GM23338 (cell line): ENCODE measurements around the gene ECT2.

Experiments
- CREB1 ChIP-seq: fragments of 250-450 bp; sonication (Bioruptor Pico); IDR thresholded peaks from 2 replicates; pipeline ENCODE4 v1.5.0; 2020; ENCODE audit warnings: low read depth, mild to moderate bottlenecking, moderate library complexity
- TF ChIP-seq, protein P1 (sequence below), 2 experiments: fragments of 200-600 bp in 1 of 2; sonication (generic) in 1 of 2; conservative IDR thresholded peaks; 2 replicates each; pipeline versions ENCODE4 v1.5.1 to v1.6.1; 2016 to 2017; ENCODE audit warnings: antibody characterized with exemption in 2 of 2, low read depth in 2 of 2, mild to moderate bottlenecking in 2 of 2, moderate library complexity in 1 of 2
- TF ChIP-seq, protein P2 (sequence below): IDR thresholded peaks from one replicate; pipeline ENCODE4 v1.6.1; 2018; ENCODE audit warnings: antibody characterized with exemption; ENCODE audit not compliant: unreplicated experiment
- TF ChIP-seq, protein P3 (sequence below): IDR thresholded peaks from 2 replicates; pipeline ENCODE4 v1.6.1; 2016; ENCODE audit warnings: antibody characterized with exemption

GRCh38 chr3:172832983-172833382, 82.5 kb downstream of the ECT2 start:
- TF ChIP-seq, protein P1, sequence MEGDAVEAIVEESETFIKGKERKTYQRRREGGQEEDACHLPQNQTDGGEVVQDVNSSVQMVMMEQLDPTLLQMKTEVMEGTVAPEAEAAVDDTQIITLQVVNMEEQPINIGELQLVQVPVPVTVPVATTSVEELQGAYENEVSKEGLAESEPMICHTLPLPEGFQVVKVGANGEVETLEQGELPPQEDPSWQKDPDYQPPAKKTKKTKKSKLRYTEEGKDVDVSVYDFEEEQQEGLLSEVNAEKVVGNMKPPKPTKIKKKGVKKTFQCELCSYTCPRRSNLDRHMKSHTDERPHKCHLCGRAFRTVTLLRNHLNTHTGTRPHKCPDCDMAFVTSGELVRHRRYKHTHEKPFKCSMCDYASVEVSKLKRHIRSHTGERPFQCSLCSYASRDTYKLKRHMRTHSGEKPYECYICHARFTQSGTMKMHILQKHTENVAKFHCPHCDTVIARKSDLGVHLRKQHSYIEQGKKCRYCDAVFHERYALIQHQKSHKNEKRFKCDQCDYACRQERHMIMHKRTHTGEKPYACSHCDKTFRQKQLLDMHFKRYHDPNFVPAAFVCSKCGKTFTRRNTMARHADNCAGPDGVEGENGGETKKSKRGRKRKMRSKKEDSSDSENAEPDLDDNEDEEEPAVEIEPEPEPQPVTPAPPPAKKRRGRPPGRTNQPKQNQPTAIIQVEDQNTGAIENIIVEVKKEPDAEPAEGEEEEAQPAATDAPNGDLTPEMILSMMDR (conservative IDR thresholded peaks at IDR 0.05; ENCODE audit: low read depth in 2 of 2): no peak
- TF ChIP-seq, protein P2, sequence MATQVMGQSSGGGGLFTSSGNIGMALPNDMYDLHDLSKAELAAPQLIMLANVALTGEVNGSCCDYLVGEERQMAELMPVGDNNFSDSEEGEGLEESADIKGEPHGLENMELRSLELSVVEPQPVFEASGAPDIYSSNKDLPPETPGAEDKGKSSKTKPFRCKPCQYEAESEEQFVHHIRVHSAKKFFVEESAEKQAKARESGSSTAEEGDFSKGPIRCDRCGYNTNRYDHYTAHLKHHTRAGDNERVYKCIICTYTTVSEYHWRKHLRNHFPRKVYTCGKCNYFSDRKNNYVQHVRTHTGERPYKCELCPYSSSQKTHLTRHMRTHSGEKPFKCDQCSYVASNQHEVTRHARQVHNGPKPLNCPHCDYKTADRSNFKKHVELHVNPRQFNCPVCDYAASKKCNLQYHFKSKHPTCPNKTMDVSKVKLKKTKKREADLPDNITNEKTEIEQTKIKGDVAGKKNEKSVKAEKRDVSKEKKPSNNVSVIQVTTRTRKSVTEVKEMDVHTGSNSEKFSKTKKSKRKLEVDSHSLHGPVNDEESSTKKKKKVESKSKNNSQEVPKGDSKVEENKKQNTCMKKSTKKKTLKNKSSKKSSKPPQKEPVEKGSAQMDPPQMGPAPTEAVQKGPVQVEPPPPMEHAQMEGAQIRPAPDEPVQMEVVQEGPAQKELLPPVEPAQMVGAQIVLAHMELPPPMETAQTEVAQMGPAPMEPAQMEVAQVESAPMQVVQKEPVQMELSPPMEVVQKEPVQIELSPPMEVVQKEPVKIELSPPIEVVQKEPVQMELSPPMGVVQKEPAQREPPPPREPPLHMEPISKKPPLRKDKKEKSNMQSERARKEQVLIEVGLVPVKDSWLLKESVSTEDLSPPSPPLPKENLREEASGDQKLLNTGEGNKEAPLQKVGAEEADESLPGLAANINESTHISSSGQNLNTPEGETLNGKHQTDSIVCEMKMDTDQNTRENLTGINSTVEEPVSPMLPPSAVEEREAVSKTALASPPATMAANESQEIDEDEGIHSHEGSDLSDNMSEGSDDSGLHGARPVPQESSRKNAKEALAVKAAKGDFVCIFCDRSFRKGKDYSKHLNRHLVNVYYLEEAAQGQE: no peak
- TF ChIP-seq CREB1 (CRISPR knock-in tag): no peak
- TF ChIP-seq, protein P3, sequence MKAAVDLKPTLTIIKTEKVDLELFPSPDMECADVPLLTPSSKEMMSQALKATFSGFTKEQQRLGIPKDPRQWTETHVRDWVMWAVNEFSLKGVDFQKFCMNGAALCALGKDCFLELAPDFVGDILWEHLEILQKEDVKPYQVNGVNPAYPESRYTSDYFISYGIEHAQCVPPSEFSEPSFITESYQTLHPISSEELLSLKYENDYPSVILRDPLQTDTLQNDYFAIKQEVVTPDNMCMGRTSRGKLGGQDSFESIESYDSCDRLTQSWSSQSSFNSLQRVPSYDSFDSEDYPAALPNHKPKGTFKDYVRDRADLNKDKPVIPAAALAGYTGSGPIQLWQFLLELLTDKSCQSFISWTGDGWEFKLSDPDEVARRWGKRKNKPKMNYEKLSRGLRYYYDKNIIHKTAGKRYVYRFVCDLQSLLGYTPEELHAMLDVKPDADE: no peak
